ENCODE data around the gene LIN7A.

Gene LIN7A

DNA sequence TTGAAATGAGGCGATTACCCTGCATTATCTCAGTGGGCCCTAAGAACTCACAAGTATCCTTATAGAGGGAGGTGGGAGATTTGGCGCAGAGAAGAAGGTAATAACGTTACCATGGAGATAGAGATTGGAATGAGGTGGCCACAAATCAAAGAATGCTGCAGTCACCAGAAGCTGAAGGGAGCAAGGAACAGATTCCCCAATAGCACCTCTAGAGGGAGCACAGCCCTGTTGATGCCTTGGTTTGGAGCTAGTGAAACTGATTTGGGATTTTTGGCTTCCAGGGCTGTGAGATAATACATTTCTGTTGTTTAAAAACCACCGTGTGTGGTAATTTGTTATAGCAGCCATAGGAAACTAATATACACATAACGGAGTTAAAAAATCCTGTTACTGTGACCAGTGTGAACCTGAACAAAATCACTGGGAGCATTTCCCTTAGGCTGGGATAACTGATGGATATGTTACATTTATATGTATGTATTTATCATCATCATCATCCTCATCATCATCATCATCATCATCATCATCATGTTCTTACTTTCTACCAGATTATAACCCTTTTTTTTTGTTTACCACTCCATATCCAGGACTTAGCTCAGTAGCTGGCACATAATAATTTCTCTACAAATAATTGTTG is 100.3 kb downstream of the LIN7A start:
- DNase-seq = peak; percentile 44
- no peak overlapping the region for H3K4me3 ChIP-seq (ENCODE audit: low read depth, low read length)
- H3K27me3 ChIP-seq = no peaks in the 10 kb centered on the region
- TF ChIP-seq, protein P1, sequence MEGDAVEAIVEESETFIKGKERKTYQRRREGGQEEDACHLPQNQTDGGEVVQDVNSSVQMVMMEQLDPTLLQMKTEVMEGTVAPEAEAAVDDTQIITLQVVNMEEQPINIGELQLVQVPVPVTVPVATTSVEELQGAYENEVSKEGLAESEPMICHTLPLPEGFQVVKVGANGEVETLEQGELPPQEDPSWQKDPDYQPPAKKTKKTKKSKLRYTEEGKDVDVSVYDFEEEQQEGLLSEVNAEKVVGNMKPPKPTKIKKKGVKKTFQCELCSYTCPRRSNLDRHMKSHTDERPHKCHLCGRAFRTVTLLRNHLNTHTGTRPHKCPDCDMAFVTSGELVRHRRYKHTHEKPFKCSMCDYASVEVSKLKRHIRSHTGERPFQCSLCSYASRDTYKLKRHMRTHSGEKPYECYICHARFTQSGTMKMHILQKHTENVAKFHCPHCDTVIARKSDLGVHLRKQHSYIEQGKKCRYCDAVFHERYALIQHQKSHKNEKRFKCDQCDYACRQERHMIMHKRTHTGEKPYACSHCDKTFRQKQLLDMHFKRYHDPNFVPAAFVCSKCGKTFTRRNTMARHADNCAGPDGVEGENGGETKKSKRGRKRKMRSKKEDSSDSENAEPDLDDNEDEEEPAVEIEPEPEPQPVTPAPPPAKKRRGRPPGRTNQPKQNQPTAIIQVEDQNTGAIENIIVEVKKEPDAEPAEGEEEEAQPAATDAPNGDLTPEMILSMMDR (IDR thresholded peaks at IDR 0.05; ENCODE audit: low read depth, low read length) = peak; percentile 96
- H3K4me1 ChIP-seq = peaks cover 20% of the 10 kb centered on the region
- no peaks in the 10 kb centered on the region for H3K9me3 ChIP-seq
- H3K36me3 ChIP-seq = no peaks in the 10 kb centered on the region

DNA sequence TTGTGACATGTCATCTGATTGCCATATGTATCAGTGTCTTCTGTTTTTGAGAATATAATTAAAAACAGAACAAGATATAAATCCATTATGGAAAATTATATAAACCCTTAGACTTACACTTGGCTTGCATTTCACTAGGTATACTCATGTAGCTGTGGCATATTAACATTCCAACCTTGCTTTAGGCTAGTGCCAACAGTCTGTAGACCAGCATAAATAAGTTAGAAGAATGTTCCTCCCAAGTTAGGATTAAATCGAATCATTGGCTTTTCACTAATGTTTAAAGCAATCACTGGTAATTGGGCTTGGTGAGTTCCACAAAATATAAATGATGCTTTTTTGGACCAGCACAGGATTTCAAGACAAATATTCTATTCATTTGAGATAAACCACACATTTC is 103.0 kb downstream of the LIN7A start:
- no peaks in the 10 kb centered on the region for H3K36me3 ChIP-seq

DNA sequence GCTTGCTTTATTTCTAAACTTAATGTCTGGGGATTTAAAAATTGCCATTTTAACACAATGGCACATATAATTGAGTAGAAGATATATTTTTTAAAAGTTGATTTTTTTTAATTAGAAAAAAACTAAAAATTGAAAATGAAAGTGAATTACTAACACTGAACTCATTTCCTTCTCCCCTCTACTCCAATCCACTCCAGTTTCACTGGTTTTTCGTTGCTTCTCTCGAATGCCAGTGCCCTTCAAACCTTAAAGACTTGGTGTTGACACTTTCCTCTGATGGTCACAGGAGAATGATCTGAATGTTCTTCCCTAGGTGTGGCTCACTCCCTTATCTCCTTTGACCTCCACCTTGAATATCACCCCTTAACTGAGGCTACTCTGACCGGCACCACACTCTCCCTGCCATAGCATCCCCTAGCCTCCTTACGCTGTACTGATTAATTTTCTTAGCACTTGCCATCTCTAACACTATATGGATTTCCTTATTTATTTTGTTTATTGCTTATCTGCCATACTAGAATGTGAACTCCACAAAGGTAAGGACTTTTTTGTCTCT is 107.1 kb downstream of the LIN7A start:
- no peak for DNase-seq
- no peaks in the 10 kb centered on the region for H3K27me3 ChIP-seq
- H3K4me3 ChIP-seq (ENCODE audit: low read depth, low read length) = no peak overlapping the region
- H3K36me3 ChIP-seq = no peaks in the 10 kb centered on the region
- TF ChIP-seq, protein P1 (IDR thresholded peaks at IDR 0.05; ENCODE audit: low read depth, low read length) = no peak
- no peaks in the 10 kb centered on the region for H3K9me3 ChIP-seq
- H3K4me1 ChIP-seq = peaks cover 27% of the 10 kb centered on the region

More for the DNA sequence above, 103.0 kb downstream of the LIN7A start:
- H3K4me3 ChIP-seq (ENCODE audit: low read depth, low read length) = no peak overlapping the region
- TF ChIP-seq, protein P1 (IDR thresholded peaks at IDR 0.05; ENCODE audit: low read depth, low read length) = no peak
- no peaks in the 10 kb centered on the region for H3K9me3 ChIP-seq
- H3K4me1 ChIP-seq = peaks cover 27% of the 10 kb centered on the region
- DNase-seq = no peak
- H3K27me3 ChIP-seq = no peaks in the 10 kb centered on the region

DNA sequence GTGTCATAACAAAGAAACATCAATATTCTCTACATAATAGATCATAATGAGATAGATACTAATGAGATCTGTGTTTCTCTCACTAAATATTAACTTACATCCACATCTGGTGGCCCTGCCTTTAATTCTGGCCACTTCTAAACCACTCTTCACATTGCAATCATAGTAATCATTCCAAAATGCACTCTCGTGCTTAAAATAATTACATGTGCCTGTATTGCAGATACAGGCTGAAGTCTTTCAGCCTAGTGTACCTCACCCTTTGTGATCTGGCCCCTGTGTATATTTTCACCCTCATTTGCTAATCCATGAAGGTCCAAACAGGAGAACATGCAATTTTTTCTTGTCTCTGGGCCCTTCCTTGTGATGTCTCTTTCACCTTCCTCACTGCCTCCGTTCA is 108.0 kb downstream of the LIN7A start:
- TF ChIP-seq, protein P1 (IDR thresholded peaks at IDR 0.05; ENCODE audit: low read depth, low read length) = no peak
- DNase-seq = no peak

DNA sequence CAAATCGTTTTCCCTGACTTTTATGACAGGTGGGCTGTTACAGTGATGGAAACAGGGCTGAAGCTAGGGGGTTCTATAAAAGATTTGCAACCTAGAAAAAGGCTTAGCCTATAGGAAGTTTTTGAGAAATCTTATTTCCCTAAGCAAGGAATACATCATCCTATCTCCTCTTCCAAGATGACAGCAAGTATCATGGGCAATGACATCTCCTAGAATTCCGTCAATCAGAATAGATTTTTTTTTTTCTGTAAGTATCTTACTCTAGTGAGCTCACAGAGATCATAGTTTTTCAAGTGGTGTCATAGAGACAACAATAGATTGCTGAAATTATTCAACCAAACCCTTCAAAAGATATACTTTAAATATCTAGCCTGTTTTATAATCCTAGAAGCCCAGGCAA is 112.2 kb downstream of the LIN7A start:
- no peaks in the 10 kb centered on the region; the same call in none of the 2 replicates for H3K4me1 ChIP-seq
- no peaks in the 10 kb centered on the region for H3K27me3 ChIP-seq
- DNase-seq = no peak
- H3K9me3 ChIP-seq = no peaks in the 10 kb centered on the region
- no peak overlapping the region for H3K4me3 ChIP-seq (ENCODE audit: low read depth, low read length)
- no peaks in the 10 kb centered on the region for H3K36me3 ChIP-seq
- TF ChIP-seq, protein P1 (IDR thresholded peaks at IDR 0.05; ENCODE audit: low read depth, low read length) = no peak

More for the DNA sequence above, 108.0 kb downstream of the LIN7A start:
- Histone ChIP-seq H3K36me3 (no peaks in the 10 kb centered on the region), H3K4me3 (ENCODE audit: low read depth, low read length) (no peak overlapping the region), H3K9me3 (no peaks in the 10 kb centered on the region), H3K27me3 (no peaks in the 10 kb centered on the region), H3K4me1 (peaks cover 23% of the 10 kb centered on the region)

DNA sequence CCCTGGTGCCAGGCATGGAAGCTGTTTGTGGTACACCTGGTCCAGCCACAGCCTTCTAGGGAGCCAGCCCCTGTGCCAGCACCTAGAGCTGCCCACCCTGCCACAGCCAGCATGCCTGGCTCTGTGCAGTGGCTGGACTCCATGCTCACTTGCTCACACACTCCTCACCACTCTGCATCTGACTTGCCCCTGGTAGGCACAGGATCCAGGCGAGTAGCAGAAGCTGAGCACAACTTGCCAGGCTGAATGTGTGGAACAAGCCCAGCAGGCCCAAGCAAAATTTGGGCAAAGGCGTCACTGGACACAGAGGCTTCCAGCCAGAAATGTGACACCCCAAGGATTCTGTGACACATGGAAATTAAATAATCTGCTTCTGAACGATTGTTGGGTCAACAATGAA is 114.3 kb downstream of the LIN7A start:
- Histone ChIP-seq H3K4me1 (peaks cover 5% of the 10 kb centered on the region), H3K4me3 (ENCODE audit: low read depth, low read length) (no peak overlapping the region), H3K27me3 (no peaks in the 10 kb centered on the region), H3K36me3 (no peaks in the 10 kb centered on the region), H3K9me3 (no peaks in the 10 kb centered on the region)
- DNase-seq = no peak
- TF ChIP-seq, protein P1 (IDR thresholded peaks at IDR 0.05; ENCODE audit: low read depth, low read length) = no peak

Data from BE2C (cell line).